HepG2 (cell line): ENCODE measurements around the gene HYOU1. TPM values are rescaled to one million over a fixed set of nuclear protein-coding genes. Genes with fewer than 3 reads are reported as not detected.

ENCODE experiments used
- ATF2 ChIP-seq: sonication (generic); formaldehyde crosslinking; IDR thresholded peaks from 2 replicates; pipeline ENCODE4 v1.4.0; 2020; ENCODE audit warnings: missing genetic modification reagents
- ATRX ChIP-seq: sonication (generic); formaldehyde crosslinking; IDR thresholded peaks from 2 replicates; pipeline ENCODE4 v1.4.0; 2020; ENCODE audit warnings: missing genetic modification reagents, borderline replicate concordance
- CENPX ChIP-seq: sonication (generic); formaldehyde crosslinking; IDR thresholded peaks from 2 replicates; pipeline ENCODE4 v1.9.0; 2021; ENCODE audit warnings: mild to moderate bottlenecking, missing genetic modification reagents, moderate library complexity
- DPF2 ChIP-seq: sonication (generic); formaldehyde crosslinking; IDR thresholded peaks from 2 replicates; pipeline ENCODE4 v1.4.0; 2020; ENCODE audit warnings: mild to moderate bottlenecking, low read depth, missing genetic modification reagents, borderline replicate concordance
- ELF1 ChIP-seq: sonication (generic); formaldehyde crosslinking; IDR thresholded peaks from 2 replicates; pipeline ENCODE4 v1.4.0; 2020; ENCODE audit warnings: missing genetic modification reagents
- EP300 ChIP-seq, 3 experiments: sonication (generic) in 1 of 3; formaldehyde crosslinking in 1 of 3; IDR thresholded peaks; 2 replicates each; pipeline versions ENCODE4 v1.5.1 to v1.6.1; 2011 to 2020; ENCODE audit warnings: low read depth in 2 of 3, low read length in 2 of 3, borderline replicate concordance in 1 of 3, improper control_type of control experiment in 1 of 3, mild to moderate bottlenecking in 1 of 3, missing genetic modification reagents in 1 of 3, moderate library complexity in 1 of 3
- MAFF ChIP-seq: IDR thresholded peaks from 2 replicates; pipeline ENCODE4 v1.6.1; 2011; ENCODE audit warnings: low read depth, low read length, improper control_type of control experiment
- MAFK ChIP-seq, 2 experiments: IDR thresholded peaks in 1 of 2; conservative IDR thresholded peaks in 1 of 2; 2 replicates each; pipeline ENCODE4 v1.6.1; 2011; ENCODE audit warnings: improper control_type of control experiment in 2 of 2, low read length in 2 of 2
- MXD3 ChIP-seq: IDR thresholded peaks from 2 replicates; pipeline ENCODE4 v1.6.1; 2016; ENCODE audit warnings: mild to moderate bottlenecking, missing biosample characterization, missing genetic modification reagents
- PAX8 ChIP-seq: sonication (generic); formaldehyde crosslinking; IDR thresholded peaks from 2 replicates; pipeline ENCODE4 v1.8.0; 2022; ENCODE audit warnings: mild to moderate bottlenecking, missing genetic modification reagents, borderline replicate concordance
- PHF5A ChIP-seq: IDR thresholded peaks from one replicate; pipeline ENCODE4 v1.6.1; 2018; ENCODE audit warnings: low read depth, missing genetic modification reagents; ENCODE audit not compliant: unreplicated experiment
- STAT6 ChIP-seq: sonication (generic); formaldehyde crosslinking; IDR thresholded peaks from 2 replicates; pipeline ENCODE4 v1.4.0; 2020; ENCODE audit warnings: missing genetic modification reagents, mild to moderate bottlenecking, borderline replicate concordance
- TOE1 ChIP-seq: sonication (generic); formaldehyde crosslinking; IDR thresholded peaks from 2 replicates; pipeline ENCODE4 v1.4.0; 2020; ENCODE audit warnings: mild to moderate bottlenecking, missing genetic modification reagents
- ZFX ChIP-seq: sonication (generic); formaldehyde crosslinking; IDR thresholded peaks from 2 replicates; pipeline ENCODE4 v1.4.0; 2020; ENCODE audit warnings: mild to moderate bottlenecking, low read depth, missing genetic modification reagents, moderate library complexity
- ZNF101 ChIP-seq: sonication (generic); formaldehyde crosslinking; IDR thresholded peaks from 2 replicates; pipeline ENCODE4 v1.4.0; 2020; ENCODE audit warnings: mild to moderate bottlenecking, low read depth, missing genetic modification reagents, borderline replicate concordance
- ZNF430 ChIP-seq: sonication (generic); formaldehyde crosslinking; IDR thresholded peaks from 2 replicates; pipeline ENCODE4 v1.9.0; 2021; ENCODE audit warnings: mild to moderate bottlenecking, missing genetic modification reagents
- ZNF510 ChIP-seq: sonication (generic); formaldehyde crosslinking; IDR thresholded peaks from 2 replicates; pipeline ENCODE4 v1.4.0; 2020; ENCODE audit warnings: low read depth, mild to moderate bottlenecking, missing genetic modification reagents
- ZNF605 ChIP-seq: sonication (generic); formaldehyde crosslinking; IDR thresholded peaks from 2 replicates; pipeline ENCODE4 v1.8.0; 2022; ENCODE audit warnings: mild to moderate bottlenecking, missing genetic modification reagents
- ZNF770 ChIP-seq: sonication (generic); formaldehyde crosslinking; IDR thresholded peaks from 2 replicates; pipeline ENCODE4 v1.5.0; 2020; ENCODE audit warnings: mild to moderate bottlenecking, missing genetic modification reagents
- ZNF850 ChIP-seq: sonication (generic); formaldehyde crosslinking; conservative IDR thresholded peaks from 2 replicates; pipeline ENCODE4 v1.9.0; 2021; ENCODE audit warnings: mild to moderate bottlenecking, missing genetic modification reagents
- ZSCAN29 ChIP-seq: sonication (generic); formaldehyde crosslinking; conservative IDR thresholded peaks from 2 replicates; pipeline ENCODE4 v1.4.0; 2020; ENCODE audit warnings: mild to moderate bottlenecking, missing genetic modification reagents
- polyA plus RNA-seq, 8 experiments: library from polyadenylated mRNA; depleted of rRNA in 3 of 8; stranded (reverse) in 7 of 8; unstranded in 1 of 8; fragments of >200 nt; fragmentation: Illumina TruSeq in 4 of 8; extraction: Trizol in 4 of 8; gene quantifications; 2 replicates each; pipeline versions ENCODE4 v1.2.1 to v1.2.3, GENCODE V29; 2011 to 2016; ENCODE audit warnings: low read depth in 4 of 8, missing spikeins in 1 of 8, mixed read lengths in 1 of 8; ENCODE audit not compliant: insufficient read depth in 1 of 8
- total RNA-seq, 5 experiments: library from RNA; depleted of rRNA; stranded (reverse); fragments of >200 nt; fragmentation: Illumina TruSeq; extraction: Trizol; gene quantifications; 2 replicates each; pipeline ENCODE4 v1.2.3, GENCODE V29; 2016; ENCODE audit warnings: low read depth in 1 of 5

HYOU1 gene
- total and polyA plus RNA-seq, 2 of the 13 experiments (the other 11 are each of a cell fraction or from before 2014, with no cell fraction given), result 127 to 155 TPM

GRCh38 chr11:119018074-119018938 lies 38.7 kb downstream of the HYOU1 start, which contains the start of the genes RPS25 and TRAPPC4 (continued):
- TF ChIP-seq STAT6, result peak; percentile 94
- no peak for TF ChIP-seq MAFK (conservative IDR thresholded peaks at IDR 0.05 in 1 of 2, IDR thresholded peaks at IDR 0.05 in 1 of 2; ENCODE audit: low read length in 2 of 2)
- no peak for TF ChIP-seq ZNF770 (CRISPR knock-in tag)
- TF ChIP-seq ZFX (CRISPR knock-in tag), result peak; percentile 88
- TF ChIP-seq MXD3 (CRISPR knock-in tag), result no peak
- TF ChIP-seq TOE1 (CRISPR knock-in tag), result no peak
- TF ChIP-seq ZSCAN29 (CRISPR knock-in tag), result 0 out of 2 replicates have a peak, but pooled peaks have one; percentile 51
- TF ChIP-seq PAX8 (CRISPR knock-in tag), result no peak
- TF ChIP-seq EP300 (IDR thresholded peaks at IDR 0.05; ENCODE audit: low read depth in 2 of 2, low read length in 2 of 2), result peak in 1 of 2 experiments; percentile 41; a peak in 1 of 4 replicates
- TF ChIP-seq EP300 (CRISPR knock-in tag; IDR thresholded peaks at IDR 0.05; ENCODE audit: borderline replicate concordance), result peak; percentile 33; the same call in 1 of the 2 replicates
- TF ChIP-seq ZNF510 (CRISPR knock-in tag), result peak; percentile 57; the same call in 1 of the 2 replicates
- no peak for TF ChIP-seq DPF2 (CRISPR knock-in tag)
- TF ChIP-seq ATF2, result no peak; the same call in 1 of the 2 replicates
- TF ChIP-seq MAFF, result no peak
- no peak for TF ChIP-seq ZNF101 (CRISPR knock-in tag)
- TF ChIP-seq ZNF430 (CRISPR knock-in tag), result peak; percentile 75; the same call in 1 of the 2 replicates
- no peak for TF ChIP-seq ATRX (CRISPR knock-in tag)
- no peak for TF ChIP-seq ZNF850 (CRISPR knock-in tag)
- TF ChIP-seq PHF5A (CRISPR knock-in tag), result peak; percentile 47
- TF ChIP-seq ELF1 (CRISPR knock-in tag), result peak; percentile 94
- TF ChIP-seq ZNF605, result peak; percentile 83
- TF ChIP-seq CENPX, result no peak
